IPS-NIHi11 (cell line): ENCODE data around the gene PLAAT2.

ENCODE experiments used
- DNase-seq: peaks from one replicate; pipeline ENCODE4 v3.0.0; 2012; ENCODE audit warnings: mixed read lengths, low spot score

PLAAT2 gene

GRCh38 chr11:63518548-63518947, 44.6 kb downstream of the PLAAT2 start:
- no peak for DNase-seq

- no peak for DNase-seq
Observed at GRCh38 chr11:63517156-63517555, 46.0 kb downstream of the PLAAT2 start.

GRCh38 chr11:63516109-63516508, 47.1 kb downstream of the PLAAT2 start:
- no peak for DNase-seq

GRCh38 chr11:63512816-63513215, 50.4 kb downstream of the PLAAT2 start:
- DNase-seq, result no peak

DNA sequence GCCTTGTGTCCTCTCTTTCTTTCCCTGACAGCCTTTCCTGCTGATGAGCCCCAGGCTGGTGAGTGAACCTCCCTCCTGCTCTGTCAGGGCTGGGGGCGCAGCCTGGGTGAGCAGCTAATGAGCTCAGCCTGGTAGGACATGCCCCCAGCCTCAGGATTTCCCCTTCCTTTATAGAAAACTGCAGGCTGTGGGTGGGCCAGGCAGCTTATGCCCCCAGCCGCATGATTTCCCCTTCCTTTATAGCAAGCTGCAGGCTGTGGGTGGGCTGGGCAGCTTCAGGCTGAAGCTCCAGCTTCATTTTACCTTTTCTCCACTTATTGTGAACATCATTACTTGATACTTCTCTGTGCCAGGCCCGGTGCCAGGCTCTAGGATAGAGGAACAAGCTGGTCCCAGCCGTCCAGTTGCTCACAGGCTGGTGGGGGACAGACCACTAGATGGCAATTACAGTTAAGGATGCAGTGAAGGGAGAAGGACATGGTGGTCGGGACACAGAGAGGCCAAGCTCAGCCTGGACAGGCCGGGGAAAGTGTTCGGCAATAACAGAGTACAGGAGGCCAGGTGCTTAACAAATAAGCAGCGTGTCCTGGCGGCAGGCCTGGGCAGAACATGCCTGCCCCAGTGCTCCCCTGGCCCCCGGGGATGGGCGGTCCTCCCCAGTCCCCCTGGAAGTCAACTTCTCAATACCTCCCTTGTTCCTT, 52.0 kb downstream of the PLAAT2 start:
- no peak for DNase-seq

DNA sequence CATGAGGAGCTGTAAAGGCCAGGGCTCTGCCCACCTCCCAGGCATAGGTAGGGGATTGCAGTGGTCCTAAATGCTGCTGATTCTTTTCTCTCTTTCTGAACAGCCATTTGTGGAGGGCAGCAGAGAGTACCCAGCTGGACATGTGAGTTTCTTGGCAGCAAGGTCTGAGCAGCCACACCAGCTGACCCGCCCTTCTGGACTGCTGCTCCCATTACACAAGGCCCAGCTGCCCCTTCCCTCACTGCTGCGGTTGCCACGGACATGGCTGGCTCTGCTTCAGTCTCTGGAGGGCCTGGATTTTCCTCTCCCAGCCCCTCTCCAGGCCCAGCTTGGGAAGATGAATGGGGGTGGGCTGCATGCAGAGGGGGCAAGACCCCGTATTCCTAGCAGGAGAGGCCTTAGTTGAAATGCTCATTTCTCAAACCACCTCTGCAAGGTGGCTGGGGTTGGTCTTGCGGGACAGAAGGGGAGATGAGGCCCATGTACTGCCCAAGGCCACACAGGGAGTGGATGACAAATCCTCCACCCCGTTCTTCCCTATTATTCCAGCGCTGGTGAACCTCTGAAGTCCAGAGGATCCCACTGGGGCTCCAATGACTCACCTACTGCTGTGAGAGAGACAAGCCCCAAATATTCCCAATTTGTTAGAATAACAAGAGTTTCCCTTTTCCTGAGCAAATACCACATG, 52.7 kb downstream of the PLAAT2 start:
- no peak for DNase-seq

DNA sequence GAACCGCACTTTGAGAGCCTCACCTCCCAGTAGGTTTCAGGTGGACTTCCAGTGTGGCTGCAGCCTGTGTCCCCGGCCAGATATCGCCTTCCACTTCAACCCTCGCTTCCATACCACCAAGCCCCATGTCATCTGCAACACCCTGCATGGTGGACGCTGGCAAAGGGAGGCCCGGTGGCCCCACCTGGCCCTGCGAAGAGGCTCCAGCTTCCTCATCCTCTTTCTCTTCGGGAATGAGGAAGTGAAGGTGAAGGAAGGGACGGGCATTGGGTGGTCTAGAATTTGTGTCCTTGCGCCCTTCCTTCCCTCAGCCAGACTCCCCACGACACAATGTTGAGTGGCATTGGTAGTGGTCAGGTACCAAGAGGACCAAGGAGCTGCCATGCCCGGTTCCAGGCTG, 54.4 kb downstream of the PLAAT2 start:
- DNase-seq, result no peak

- DNase-seq, result peak; percentile 74
Observed at GRCh38 chr11:63508009-63508408, 55.2 kb downstream of the PLAAT2 start.

GRCh38 chr11:63507511-63507910, 55.7 kb downstream of the PLAAT2 start:
- DNase-seq, result no peak

DNA sequence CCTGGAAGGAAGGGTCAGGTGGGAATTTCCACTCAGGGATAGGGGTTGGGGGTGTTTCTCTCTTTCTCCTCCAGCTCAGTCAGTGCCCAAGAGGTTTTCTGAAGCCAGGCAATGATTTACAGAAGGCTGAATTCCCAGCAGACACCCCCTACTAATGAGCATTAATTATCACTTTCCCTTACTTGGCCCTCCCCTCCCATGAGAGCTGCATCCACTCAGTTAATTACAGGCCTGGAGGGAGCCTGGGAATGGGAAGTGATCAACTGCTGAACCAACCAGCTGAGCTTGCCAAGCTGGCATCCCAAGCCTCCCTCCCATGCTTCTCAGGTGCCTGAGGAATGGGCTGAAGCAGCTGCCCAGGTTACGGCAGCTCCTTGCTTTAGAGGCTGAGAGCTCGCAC, 56.3 kb downstream of the PLAAT2 start:
- no peak for DNase-seq

GRCh38 chr11:63505857-63506528, 57.2 kb downstream of the PLAAT2 start, which contains the start of gene LGALS12:
LGALS12 (plus strand) TSS chr11:63506084; CDS start chr11:63506459, 375 bp downstream.
- no peak for DNase-seq

GRCh38 chr11:63504933-63505586, 58.1 kb downstream of the PLAAT2 start:
- DNase-seq, result no peak

DNA sequence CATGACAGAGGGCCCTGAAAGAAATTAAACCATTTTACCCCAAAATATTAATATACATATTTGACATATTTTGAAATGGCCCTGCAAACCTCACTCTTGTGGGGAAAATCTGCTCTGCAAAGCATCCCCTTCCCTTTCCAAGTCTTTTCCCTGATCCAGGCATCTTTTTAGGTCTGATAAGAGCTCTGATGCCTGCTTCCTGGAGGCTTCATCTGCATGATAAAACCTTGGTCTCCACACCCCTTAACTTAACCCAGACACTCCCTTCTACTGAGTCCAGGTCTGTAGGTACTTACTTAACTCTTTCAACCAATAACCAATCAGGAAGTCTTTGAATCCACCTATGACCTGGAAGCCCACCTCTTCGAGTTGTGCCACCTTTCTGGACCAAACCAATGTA, 59.1 kb downstream of the PLAAT2 start:
- peak; percentile 14 for DNase-seq

- no peak for DNase-seq
Observed at GRCh38 chr11:63503492-63503891, 59.7 kb downstream of the PLAAT2 start.
